ENCODE measurements around the gene OR51F1.
"Not testable (repeated sequence)": the region's sequence is repeated elsewhere in the genome, so short reads cannot be mapped to it uniquely, and the experiment has no call there.

GRCh38 chr11:4801316-4801715 is 31.6 kb upstream of the OR51F1 start:
- TF ChIP-seq POLR2AphosphoS5 (IDR thresholded peaks at IDR 0.05); EZH2 (IDR thresholded peaks at IDR 0.05; ENCODE audit: borderline replicate concordance, insufficient read depth, low read length, poor library complexity, severe bottlenecking); SMC3 (conservative IDR thresholded peaks at IDR 0.05; ENCODE audit: poor library complexity); CTCF (IDR thresholded peaks at IDR 0.05; ENCODE audit: poor library complexity, severe bottlenecking); MXI1 (conservative IDR thresholded peaks at IDR 0.05; ENCODE audit: poor library complexity, severe bottlenecking); EP300 (conservative IDR thresholded peaks at IDR 0.05; ENCODE audit: poor library complexity, severe bottlenecking); RAD21 (conservative IDR thresholded peaks at IDR 0.05): not testable (repeated sequence)
- TF ChIP-seq, protein P1, sequence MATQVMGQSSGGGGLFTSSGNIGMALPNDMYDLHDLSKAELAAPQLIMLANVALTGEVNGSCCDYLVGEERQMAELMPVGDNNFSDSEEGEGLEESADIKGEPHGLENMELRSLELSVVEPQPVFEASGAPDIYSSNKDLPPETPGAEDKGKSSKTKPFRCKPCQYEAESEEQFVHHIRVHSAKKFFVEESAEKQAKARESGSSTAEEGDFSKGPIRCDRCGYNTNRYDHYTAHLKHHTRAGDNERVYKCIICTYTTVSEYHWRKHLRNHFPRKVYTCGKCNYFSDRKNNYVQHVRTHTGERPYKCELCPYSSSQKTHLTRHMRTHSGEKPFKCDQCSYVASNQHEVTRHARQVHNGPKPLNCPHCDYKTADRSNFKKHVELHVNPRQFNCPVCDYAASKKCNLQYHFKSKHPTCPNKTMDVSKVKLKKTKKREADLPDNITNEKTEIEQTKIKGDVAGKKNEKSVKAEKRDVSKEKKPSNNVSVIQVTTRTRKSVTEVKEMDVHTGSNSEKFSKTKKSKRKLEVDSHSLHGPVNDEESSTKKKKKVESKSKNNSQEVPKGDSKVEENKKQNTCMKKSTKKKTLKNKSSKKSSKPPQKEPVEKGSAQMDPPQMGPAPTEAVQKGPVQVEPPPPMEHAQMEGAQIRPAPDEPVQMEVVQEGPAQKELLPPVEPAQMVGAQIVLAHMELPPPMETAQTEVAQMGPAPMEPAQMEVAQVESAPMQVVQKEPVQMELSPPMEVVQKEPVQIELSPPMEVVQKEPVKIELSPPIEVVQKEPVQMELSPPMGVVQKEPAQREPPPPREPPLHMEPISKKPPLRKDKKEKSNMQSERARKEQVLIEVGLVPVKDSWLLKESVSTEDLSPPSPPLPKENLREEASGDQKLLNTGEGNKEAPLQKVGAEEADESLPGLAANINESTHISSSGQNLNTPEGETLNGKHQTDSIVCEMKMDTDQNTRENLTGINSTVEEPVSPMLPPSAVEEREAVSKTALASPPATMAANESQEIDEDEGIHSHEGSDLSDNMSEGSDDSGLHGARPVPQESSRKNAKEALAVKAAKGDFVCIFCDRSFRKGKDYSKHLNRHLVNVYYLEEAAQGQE (IDR thresholded peaks at IDR 0.05; ENCODE audit: borderline replicate concordance) = not testable (repeated sequence)

Data from neural cell (in vitro differentiated cells).